ENCODE data around the gene CD38.

CD38 gene

DNA sequence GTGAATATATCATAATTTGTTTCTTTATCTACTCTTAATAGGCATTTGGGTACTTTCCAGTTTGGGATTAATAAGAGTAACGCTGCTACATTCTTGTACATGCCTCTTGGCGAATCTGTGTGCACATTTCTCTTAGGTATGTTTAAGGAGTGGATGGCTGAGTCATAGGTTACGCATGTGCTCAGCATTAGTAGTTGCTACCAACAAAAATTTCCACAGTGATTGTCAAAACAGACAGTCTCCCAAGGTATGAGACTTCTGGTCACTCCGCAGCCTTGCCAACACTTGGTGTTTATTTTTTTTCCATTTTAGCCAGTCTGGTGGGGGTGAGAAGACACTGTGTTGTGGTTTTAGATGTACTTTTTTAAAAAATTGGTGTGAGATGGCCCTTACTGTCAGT lies 115.8 kb downstream of the CD38 start:
- no peak overlapping the region for H3K4me3 ChIP-seq (ENCODE audit: low read depth in 1 of 2, low read length in 2 of 2)
- no peak overlapping the region for H3K9ac ChIP-seq (ENCODE audit: low read depth in 1 of 2, low read length in 2 of 2)
- H3K27ac ChIP-seq (ENCODE audit: low read depth, low read length), result no peak overlapping the region
- no peaks in the 10 kb centered on the region for H3K36me3 ChIP-seq (ENCODE audit: control insufficient read depth in 1 of 2, insufficient read depth in 2 of 2, low read length in 2 of 2)
- no peaks in the 10 kb centered on the region for H3K9me3 ChIP-seq (ENCODE audit: control insufficient read depth in 1 of 2, low read length in 2 of 2)
- H3K4me1 ChIP-seq (ENCODE audit: control insufficient read depth in 1 of 2, insufficient read depth in 2 of 2, low read length in 2 of 2), result no peaks in the 10 kb centered on the region
- H3K27me3 ChIP-seq (ENCODE audit: control insufficient read depth in 1 of 2, insufficient read depth in 2 of 2, low read length in 2 of 2), result no peaks in the 10 kb centered on the region

- H3K36me3 ChIP-seq (ENCODE audit: control insufficient read depth in 1 of 2, insufficient read depth in 2 of 2, low read length in 2 of 2), result no peaks in the 10 kb centered on the region
- no peak overlapping the region for H3K27ac ChIP-seq (ENCODE audit: low read depth, low read length)
- H3K9ac ChIP-seq (ENCODE audit: low read depth in 1 of 2, low read length in 2 of 2), result no peak overlapping the region
- H3K27me3 ChIP-seq (ENCODE audit: control insufficient read depth in 1 of 2, insufficient read depth in 2 of 2, low read length in 2 of 2), result no peaks in the 10 kb centered on the region
- H3K4me1 ChIP-seq (ENCODE audit: control insufficient read depth in 1 of 2, insufficient read depth in 2 of 2, low read length in 2 of 2), result no peaks in the 10 kb centered on the region
- no peak overlapping the region for H3K4me3 ChIP-seq (ENCODE audit: low read depth in 1 of 2, low read length in 2 of 2)
- H3K9me3 ChIP-seq (ENCODE audit: control insufficient read depth in 1 of 2, low read length in 2 of 2), result no peaks in the 10 kb centered on the region
Observed at GRCh38 chr4:15894393-15894792, 116.3 kb downstream of the CD38 start.

DNA sequence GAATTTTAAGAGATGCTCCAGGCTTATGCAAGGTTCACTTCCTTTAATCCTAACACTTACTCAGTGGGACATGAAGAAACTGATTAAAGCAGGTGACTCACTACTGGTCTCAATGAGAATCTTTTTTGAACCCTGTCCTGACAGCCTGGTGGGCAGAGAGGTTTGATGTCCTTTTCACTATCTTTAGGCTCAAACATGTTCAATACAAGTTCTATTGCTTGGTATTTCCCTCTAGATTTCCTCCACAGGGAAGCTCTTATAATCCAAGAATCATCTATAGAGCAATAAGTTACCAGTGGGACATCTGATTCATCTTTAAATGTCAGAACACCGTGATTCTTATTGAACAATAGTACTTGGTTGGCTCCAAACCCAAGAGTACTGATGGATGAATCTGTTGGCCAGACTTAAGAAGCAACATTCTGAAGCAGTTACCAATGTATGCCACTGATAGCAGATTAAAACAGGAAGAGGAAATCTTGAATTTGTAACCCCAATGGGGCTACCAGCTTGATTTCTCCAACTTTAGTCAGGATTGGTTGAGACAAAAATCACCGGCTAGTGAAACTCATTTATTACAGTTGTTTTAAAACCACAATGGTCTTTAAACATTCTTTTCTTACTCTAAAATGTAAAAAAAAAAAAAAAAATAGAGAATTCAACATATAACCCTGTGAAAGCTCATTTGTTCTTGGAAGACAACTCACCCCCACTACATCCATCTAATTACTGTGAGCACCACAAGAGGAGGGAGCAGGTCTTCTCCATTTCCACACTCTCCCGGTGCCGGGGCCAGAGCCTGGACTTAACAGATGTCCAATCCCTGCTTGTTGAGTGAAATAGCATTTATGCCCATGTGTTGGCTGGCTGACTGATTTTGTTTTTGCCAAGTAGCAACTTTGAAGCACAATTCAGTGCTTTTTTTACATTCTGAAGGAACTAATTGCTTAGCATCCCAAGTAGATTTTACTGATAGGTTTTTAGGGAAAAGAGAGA lies 117.1 kb downstream of the CD38 start:
- Histone ChIP-seq H3K27ac (ENCODE audit: low read depth, low read length) (no peak overlapping the region), H3K9ac (ENCODE audit: low read depth in 1 of 2, low read length in 2 of 2) (no peak overlapping the region), H3K9me3 (ENCODE audit: control insufficient read depth in 1 of 2, low read length in 2 of 2) (no peaks in the 10 kb centered on the region), H3K4me3 (ENCODE audit: low read depth in 1 of 2, low read length in 2 of 2) (no peak overlapping the region), H3K4me1 (ENCODE audit: control insufficient read depth in 1 of 2, insufficient read depth in 2 of 2, low read length in 2 of 2) (no peaks in the 10 kb centered on the region), H3K36me3 (ENCODE audit: control insufficient read depth in 1 of 2, insufficient read depth in 2 of 2, low read length in 2 of 2) (no peaks in the 10 kb centered on the region), H3K27me3 (ENCODE audit: control insufficient read depth in 1 of 2, insufficient read depth in 2 of 2, low read length in 2 of 2) (no peaks in the 10 kb centered on the region)

DNA sequence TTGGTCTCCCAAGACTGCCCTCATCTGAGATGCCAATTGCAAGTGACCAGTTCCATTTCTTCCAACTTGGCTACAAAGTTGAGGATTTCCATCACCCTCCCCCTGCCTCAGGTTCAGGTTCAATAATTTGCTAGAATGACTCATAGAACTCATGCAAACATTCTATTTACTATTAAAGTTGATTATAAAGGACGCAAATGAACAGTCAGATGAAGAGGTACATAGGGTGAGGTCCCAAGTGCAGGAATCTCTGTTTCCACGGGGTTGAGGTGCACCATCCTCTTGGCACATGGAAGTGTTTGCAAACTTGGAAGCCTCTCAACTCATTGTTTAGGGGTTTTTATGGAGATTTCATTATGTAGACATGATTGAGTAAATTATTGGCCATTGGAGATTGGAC lies 119.4 kb downstream of the CD38 start:
- Histone ChIP-seq H3K4me1 (ENCODE audit: control insufficient read depth in 1 of 2, insufficient read depth in 2 of 2, low read length in 2 of 2) (no peaks in the 10 kb centered on the region), H3K4me3 (ENCODE audit: low read depth in 1 of 2, low read length in 2 of 2) (no peak overlapping the region), H3K9me3 (ENCODE audit: control insufficient read depth in 1 of 2, low read length in 2 of 2) (no peaks in the 10 kb centered on the region), H3K27ac (ENCODE audit: low read depth, low read length) (no peak overlapping the region), H3K9ac (ENCODE audit: low read depth in 1 of 2, low read length in 2 of 2) (no peak overlapping the region), H3K36me3 (ENCODE audit: control insufficient read depth in 1 of 2, insufficient read depth in 2 of 2, low read length in 2 of 2) (no peaks in the 10 kb centered on the region), H3K27me3 (ENCODE audit: control insufficient read depth in 1 of 2, insufficient read depth in 2 of 2, low read length in 2 of 2) (no peaks in the 10 kb centered on the region)

DNA sequence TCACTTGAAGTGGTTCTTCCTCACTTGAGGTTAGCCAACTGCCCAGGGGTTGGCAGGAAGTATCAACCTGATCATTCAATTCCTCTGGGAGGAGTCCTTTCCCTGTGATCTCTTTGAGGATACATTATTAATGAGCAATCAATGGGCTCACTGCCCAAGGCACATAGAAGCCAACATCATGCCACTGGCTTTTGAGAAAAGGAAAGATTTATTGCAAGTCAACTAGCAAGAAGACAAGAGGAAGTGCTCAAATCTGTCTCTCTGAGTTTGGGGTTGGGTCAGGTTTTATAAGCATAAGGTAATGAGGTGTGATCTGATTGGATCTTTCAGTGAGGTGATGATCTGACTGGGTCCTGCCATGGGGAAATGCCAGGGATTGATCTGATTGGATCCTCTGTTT lies 120.8 kb downstream of the CD38 start:
- Histone ChIP-seq H3K27me3 (ENCODE audit: control insufficient read depth in 1 of 2, insufficient read depth in 2 of 2, low read length in 2 of 2) (no peaks in the 10 kb centered on the region), H3K4me3 (ENCODE audit: low read depth in 1 of 2, low read length in 2 of 2) (no peak overlapping the region), H3K4me1 (ENCODE audit: control insufficient read depth in 1 of 2, insufficient read depth in 2 of 2, low read length in 2 of 2) (no peaks in the 10 kb centered on the region), H3K9me3 (ENCODE audit: control insufficient read depth in 1 of 2, low read length in 2 of 2) (no peaks in the 10 kb centered on the region), H3K27ac (ENCODE audit: low read depth, low read length) (no peak overlapping the region), H3K9ac (ENCODE audit: low read depth in 1 of 2, low read length in 2 of 2) (no peak overlapping the region), H3K36me3 (ENCODE audit: control insufficient read depth in 1 of 2, insufficient read depth in 2 of 2, low read length in 2 of 2) (no peaks in the 10 kb centered on the region)

DNA sequence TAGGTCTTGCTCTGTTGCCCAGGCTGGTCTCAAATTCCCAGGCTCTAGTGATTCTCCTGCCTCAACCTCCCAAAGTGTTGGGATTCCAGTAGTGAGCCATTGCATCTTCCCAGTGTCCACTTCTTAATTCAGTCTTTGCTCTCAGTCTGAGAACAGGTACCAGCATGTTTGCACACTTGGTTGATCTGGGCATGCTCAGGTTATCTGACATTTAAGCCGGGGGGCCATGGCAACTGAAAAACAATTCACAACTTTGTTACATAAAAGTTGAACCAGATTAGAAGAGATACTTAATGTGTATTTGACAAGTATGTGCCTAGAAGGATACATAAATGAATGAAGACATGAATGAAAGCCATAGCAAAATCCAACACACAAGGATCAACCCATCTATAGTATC lies 121.4 kb downstream of the CD38 start:
- no peaks in the 10 kb centered on the region for H3K36me3 ChIP-seq (ENCODE audit: control insufficient read depth in 1 of 2, insufficient read depth in 2 of 2, low read length in 2 of 2)
- H3K27me3 ChIP-seq (ENCODE audit: control insufficient read depth in 1 of 2, insufficient read depth in 2 of 2, low read length in 2 of 2), result no peaks in the 10 kb centered on the region
- H3K9ac ChIP-seq (ENCODE audit: low read depth in 1 of 2, low read length in 2 of 2), result no peak overlapping the region
- H3K27ac ChIP-seq (ENCODE audit: low read depth, low read length), result no peak overlapping the region
- no peak overlapping the region for H3K4me3 ChIP-seq (ENCODE audit: low read depth in 1 of 2, low read length in 2 of 2)
- H3K9me3 ChIP-seq (ENCODE audit: control insufficient read depth in 1 of 2, low read length in 2 of 2), result no peaks in the 10 kb centered on the region
- H3K4me1 ChIP-seq (ENCODE audit: control insufficient read depth in 1 of 2, insufficient read depth in 2 of 2, low read length in 2 of 2), result no peaks in the 10 kb centered on the region

DNA sequence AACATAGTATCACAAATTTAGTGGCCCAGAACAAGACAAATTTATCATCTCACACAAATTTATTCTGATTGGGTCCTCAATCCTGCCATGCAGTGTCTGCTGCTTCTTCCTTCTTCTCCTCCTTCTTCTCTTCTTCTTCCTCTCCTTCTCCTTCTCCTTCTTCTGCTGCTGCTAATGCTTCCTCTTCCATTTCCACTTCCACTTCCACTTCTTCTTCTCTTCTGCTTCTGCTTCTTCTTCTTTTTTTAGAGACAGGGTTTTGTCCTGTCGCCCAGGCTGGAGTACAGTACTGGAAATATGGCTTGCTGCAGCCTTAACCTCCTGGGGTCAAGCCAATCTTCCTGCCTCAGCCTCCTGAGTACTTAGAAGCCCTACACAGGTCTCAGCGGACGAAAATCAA lies 122.9 kb downstream of the CD38 start:
- H3K27me3 ChIP-seq (ENCODE audit: control insufficient read depth in 1 of 2, insufficient read depth in 2 of 2, low read length in 2 of 2), result no peaks in the 10 kb centered on the region
- peaks cover 0 to 2% of the 10 kb centered on the region in 2 donors for H3K4me1 ChIP-seq (ENCODE audit: control insufficient read depth in 1 of 2, insufficient read depth in 2 of 2, low read length in 2 of 2)
- H3K36me3 ChIP-seq (ENCODE audit: control insufficient read depth in 1 of 2, insufficient read depth in 2 of 2, low read length in 2 of 2), result no peaks in the 10 kb centered on the region
- H3K27ac ChIP-seq (ENCODE audit: low read depth, low read length), result no peak overlapping the region
- H3K4me3 ChIP-seq (ENCODE audit: low read depth in 1 of 2, low read length in 2 of 2), result no peak overlapping the region
- no peaks in the 10 kb centered on the region for H3K9me3 ChIP-seq (ENCODE audit: control insufficient read depth in 1 of 2, low read length in 2 of 2)
- H3K9ac ChIP-seq (ENCODE audit: low read depth in 1 of 2, low read length in 2 of 2), result no peak overlapping the region

GRCh38 chr4:15901998-15902397 lies 123.9 kb downstream of the CD38 start:
- Histone ChIP-seq H3K4me3 (ENCODE audit: low read depth in 1 of 2, low read length in 2 of 2) (no peak overlapping the region), H3K27ac (ENCODE audit: low read depth, low read length) (no peak overlapping the region), H3K36me3 (ENCODE audit: control insufficient read depth in 1 of 2, insufficient read depth in 2 of 2, low read length in 2 of 2) (no peaks in the 10 kb centered on the region), H3K9me3 (ENCODE audit: control insufficient read depth in 1 of 2, low read length in 2 of 2) (no peaks in the 10 kb centered on the region), H3K27me3 (ENCODE audit: control insufficient read depth in 1 of 2, insufficient read depth in 2 of 2, low read length in 2 of 2) (no peaks in the 10 kb centered on the region), H3K4me1 (ENCODE audit: control insufficient read depth in 1 of 2, insufficient read depth in 2 of 2, low read length in 2 of 2) (peaks cover 0 to 7% of the 10 kb centered on the region in 2 donors), H3K9ac (ENCODE audit: low read depth in 1 of 2, low read length in 2 of 2) (no peak overlapping the region)

DNA sequence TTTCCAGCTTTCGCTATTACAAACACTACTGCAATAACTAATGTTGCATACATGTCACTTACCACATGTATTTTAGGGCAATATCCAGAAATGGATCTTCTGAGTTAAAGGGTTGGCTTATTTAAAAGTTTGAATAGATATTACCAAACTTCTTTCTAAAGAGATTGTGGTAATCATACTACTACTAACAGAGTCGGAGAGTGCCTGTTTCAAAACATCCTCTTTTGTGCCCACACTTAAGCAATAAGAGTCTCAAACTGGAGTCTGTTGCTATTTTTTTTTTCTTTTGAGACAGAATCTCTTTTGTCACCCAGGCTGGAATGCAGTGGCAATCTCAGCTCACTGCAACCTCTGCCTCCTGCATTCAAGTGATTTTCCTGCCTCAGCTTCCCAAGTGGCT lies 124.6 kb downstream of the CD38 start:
- Histone ChIP-seq H3K9me3 (ENCODE audit: control insufficient read depth in 1 of 2, low read length in 2 of 2) (no peaks in the 10 kb centered on the region), H3K36me3 (ENCODE audit: control insufficient read depth in 1 of 2, insufficient read depth in 2 of 2, low read length in 2 of 2) (no peaks in the 10 kb centered on the region), H3K4me1 (ENCODE audit: control insufficient read depth in 1 of 2, insufficient read depth in 2 of 2, low read length in 2 of 2) (peaks cover 0 to 7% of the 10 kb centered on the region in 2 donors), H3K4me3 (ENCODE audit: low read depth in 1 of 2, low read length in 2 of 2) (no peak overlapping the region), H3K27ac (ENCODE audit: low read depth, low read length) (no peak overlapping the region), H3K9ac (ENCODE audit: low read depth in 1 of 2, low read length in 2 of 2) (no peak overlapping the region), H3K27me3 (ENCODE audit: control insufficient read depth in 1 of 2, insufficient read depth in 2 of 2, low read length in 2 of 2) (no peaks in the 10 kb centered on the region)
